Liver (tissue), 9 donors: ENCODE measurements around the gene PDXDC1. TPM values are rescaled to one million over a fixed set of nuclear protein-coding genes. Genes with fewer than 3 reads are reported as not detected.

Source experiments
- DNase-seq: peaks from one replicate; pipeline ENCODE4 v3.0.0-alpha.2; 2017; ENCODE audit warnings: low spot score
- H3K27ac ChIP-seq, 2 donors: one replicate each; pipeline ENCODE4 v1.7.0; 2013; ENCODE audit warnings: inconsistent platforms in 2 of 2, low read length in 2 of 2, control low read depth in 1 of 2, low read depth in 1 of 2, mild to moderate bottlenecking in 1 of 2
- H3K27me3 ChIP-seq, 4 donors: one replicate each; pipeline versions ENCODE4 v1.6.1 to v1.7.0; 2013; ENCODE audit warnings: low read length in 3 of 4, inconsistent platforms in 1 of 4, mild to moderate bottlenecking in 1 of 4, moderate library complexity in 1 of 4; ENCODE audit not compliant: control insufficient read depth in 4 of 4, insufficient read depth in 4 of 4
- H3K36me3 ChIP-seq, 4 donors: one replicate each; pipeline versions ENCODE4 v1.6.1 to v1.7.0; 2013; ENCODE audit warnings: low read length in 3 of 4, mild to moderate bottlenecking in 3 of 4, low read depth in 1 of 4, moderate library complexity in 1 of 4; ENCODE audit not compliant: control insufficient read depth in 4 of 4, insufficient read depth in 3 of 4
- H3K4me1 ChIP-seq, 4 donors: one replicate each; pipeline versions ENCODE4 v1.6.1 to v1.7.0; 2013; ENCODE audit warnings: low read length in 3 of 4, mild to moderate bottlenecking in 3 of 4, moderate library complexity in 1 of 4; ENCODE audit not compliant: control insufficient read depth in 4 of 4, insufficient read depth in 4 of 4
- H3K4me3 ChIP-seq, 3 donors: one replicate each; pipeline versions ENCODE4 v1.6.1 to v1.7.0; 2013; ENCODE audit warnings: low read length in 3 of 3, control low read depth in 1 of 3, low read depth in 1 of 3, mild to moderate bottlenecking in 1 of 3
- H3K9ac ChIP-seq, 2 donors: one replicate each; pipeline ENCODE4 v1.7.0; 2013; ENCODE audit warnings: low read length in 2 of 2, mild to moderate bottlenecking in 2 of 2, moderate library complexity in 2 of 2, control low read depth in 1 of 2, low read depth in 1 of 2
- H3K9me3 ChIP-seq, 4 donors: one replicate each; pipeline versions ENCODE4 v1.6.1 to v1.7.0; 2013; ENCODE audit warnings: low read length in 3 of 4; ENCODE audit not compliant: control insufficient read depth in 4 of 4
- EGR1 ChIP-seq, 2 donors: IDR thresholded peaks; 2 replicates each; pipeline ENCODE4 v1.6.1; 2016 to 2018; ENCODE audit warnings: antibody characterized with exemption in 2 of 2, low read depth in 2 of 2
- FOXA1 ChIP-seq: IDR thresholded peaks from 2 replicates; pipeline ENCODE4 v1.6.1; 2016; ENCODE audit warnings: antibody characterized with exemption
- FOXA2 ChIP-seq: IDR thresholded peaks from 2 replicates; pipeline ENCODE4 v1.6.1; 2016; ENCODE audit warnings: antibody characterized with exemption
- GABPA ChIP-seq, 2 donors: IDR thresholded peaks in 1 of 2; conservative IDR thresholded peaks in 1 of 2; 2 replicates each; pipeline ENCODE4 v1.6.1; 2016; ENCODE audit warnings: antibody characterized with exemption in 2 of 2, mild to moderate bottlenecking in 1 of 2, moderate library complexity in 1 of 2
- HNF4A ChIP-seq, 2 donors: conservative IDR thresholded peaks; 2 replicates each; pipeline ENCODE4 v1.6.1; 2016; ENCODE audit warnings: antibody characterized with exemption in 2 of 2, mild to moderate bottlenecking in 2 of 2
- HNF4G ChIP-seq: IDR thresholded peaks from 2 replicates; pipeline ENCODE4 v1.6.1; 2016; ENCODE audit warnings: antibody characterized with exemption
- JUND ChIP-seq, 2 donors: IDR thresholded peaks; 2 replicates each; pipeline ENCODE4 v1.6.1; 2016; ENCODE audit warnings: antibody characterized with exemption in 2 of 2
- NR2F2 ChIP-seq: IDR thresholded peaks from 2 replicates; pipeline ENCODE4 v1.6.1; 2016; ENCODE audit warnings: antibody characterized with exemption
- RAD21 ChIP-seq, 2 donors: IDR thresholded peaks; 2 replicates each; pipeline ENCODE4 v1.6.1; 2016; ENCODE audit warnings: antibody characterized with exemption in 2 of 2, mild to moderate bottlenecking in 2 of 2
- RXRA ChIP-seq, 2 donors: IDR thresholded peaks; 2 replicates each; pipeline ENCODE4 v1.6.1; 2017 to 2018; ENCODE audit warnings: antibody characterized with exemption in 2 of 2, mild to moderate bottlenecking in 1 of 2
- SP1 ChIP-seq: IDR thresholded peaks from 2 replicates; pipeline ENCODE4 v1.6.1; 2018; ENCODE audit warnings: antibody characterized with exemption, mild to moderate bottlenecking
- TAF1 ChIP-seq: conservative IDR thresholded peaks from 2 replicates; pipeline ENCODE4 v1.6.1; 2016; ENCODE audit warnings: antibody characterized with exemption, mild to moderate bottlenecking
- YY1 ChIP-seq: IDR thresholded peaks from 2 replicates; pipeline ENCODE4 v1.6.1; 2016; ENCODE audit warnings: antibody characterized with exemption, mild to moderate bottlenecking
- whole genome bisulfite sequencing: extraction: QIAGEN DNeasy Blood & Tissue Kit; methylation state at CpG from one replicate; pipeline ENCODE4 v1.1.7; 2013; 5-methylcytosine and 5-hydroxymethylcytosine counted together
- polyA plus RNA-seq, 2 donors: library from polyadenylated mRNA; stranded (reverse) in 1 of 2; unstranded in 1 of 2; fragments of 200-250 nt in 1 of 2; fragments of >200 nt in 1 of 2; fragmentation: Nextera tagmentation in 1 of 2; extraction: Ambion mirVana in 1 of 2; gene quantifications; one replicate each; pipeline versions ENCODE4 v1.2.1 to v1.2.3, GENCODE V29; 2013 to 2015
- total RNA-seq, 2 donors: library from RNA; depleted of rRNA; stranded (reverse); fragments of >200 nt; gene quantifications; one replicate each; pipeline ENCODE4 v1.2.3, GENCODE V29; 2014
- TF ChIP-seq, protein P1 (sequence below): fragments of 150-350 bp; IDR thresholded peaks from 2 replicates; pipeline ENCODE4 v1.5.1; 2017; ENCODE audit warnings: improper control_type of control experiment, low read depth, low read length; ENCODE audit not compliant: missing input control
- TF ChIP-seq, protein P2 (sequence below): IDR thresholded peaks from 2 replicates; pipeline ENCODE4 v1.6.1; 2016; ENCODE audit warnings: antibody characterized with exemption, mild to moderate bottlenecking
- TF ChIP-seq, protein P3 (sequence below): IDR thresholded peaks from 2 replicates; pipeline ENCODE4 v1.6.1; 2016; ENCODE audit warnings: antibody characterized with exemption
- TF ChIP-seq, protein P4 (sequence below): IDR thresholded peaks from 2 replicates; pipeline ENCODE4 v1.6.1; 2016; ENCODE audit warnings: antibody characterized with exemption
- TF ChIP-seq, protein P5 (sequence below): IDR thresholded peaks from 2 replicates; pipeline ENCODE4 v1.6.1; 2016; ENCODE audit warnings: antibody characterized with exemption
- donor health status: healthy.
- donor health status: healthy.
- donor health status: healthy.
- donor health status: healthy.
- donor health status: healthy.

Gene PDXDC1
- total and polyA plus RNA-seq, 4 donors: 44.7 to 165 (median 58.0) TPM

DNA sequence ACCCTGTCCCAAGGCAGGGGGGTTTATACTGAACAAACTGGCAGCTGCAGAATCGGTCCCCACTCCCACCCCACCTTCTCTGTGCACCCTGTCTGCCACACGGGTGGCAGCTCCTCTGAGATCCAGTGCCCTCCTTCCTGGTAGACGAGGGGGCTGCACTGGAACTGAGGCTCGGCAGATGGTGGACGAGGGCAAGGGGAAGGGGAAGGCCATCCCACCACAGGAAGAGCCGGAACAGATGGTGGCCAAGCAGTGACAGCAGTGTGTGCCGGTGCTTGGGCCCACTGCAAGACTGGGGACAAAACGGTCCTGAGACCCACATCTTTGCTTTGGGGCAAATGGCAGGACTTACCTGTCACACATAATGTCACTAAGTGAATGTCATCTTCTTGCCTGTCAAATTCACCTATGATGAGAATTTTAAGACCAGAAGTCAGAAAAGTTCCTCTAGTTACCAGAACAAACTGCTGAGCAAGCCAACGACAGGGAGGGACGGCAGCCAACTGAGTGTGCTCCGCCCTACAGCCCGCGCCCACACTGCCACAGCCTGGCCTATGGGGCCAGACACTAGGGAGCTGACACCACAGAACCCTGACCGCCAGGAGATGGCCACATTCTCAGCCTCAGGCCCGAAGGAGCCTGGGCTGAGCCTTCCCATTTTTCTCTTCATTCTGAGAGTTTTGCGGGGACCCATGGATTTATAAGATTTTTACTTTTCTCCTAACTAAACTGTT lies 66.6 kb downstream of the PDXDC1 start:
- DNase-seq: peak; percentile 77
- peaks cover 11 to 40% (median 35%) of the 10 kb centered on the region in 4 donors for H3K36me3 ChIP-seq
- no peaks in the 10 kb centered on the region for H3K9me3 ChIP-seq
- H3K4me1 ChIP-seq: peaks cover 4 to 29% (median 20%) of the 10 kb centered on the region in 4 donors
- TF ChIP-seq SP1 (no peak), EGR1 (IDR thresholded peaks at IDR 0.05; ENCODE audit: low read depth in 2 of 2) (no peak), RXRA (IDR thresholded peaks at IDR 0.05) (peak in 1 of 2 donors; percentile 42), FOXA1 (no peak), RAD21 (IDR thresholded peaks at IDR 0.05) (peak; percentile 59 to 66), YY1 (peak; percentile 42), HNF4G (no peak), JUND (IDR thresholded peaks at IDR 0.05) (no peak), NR2F2 (no peak), GABPA (IDR thresholded peaks at IDR 0.05 in 1 of 2, conservative IDR thresholded peaks at IDR 0.05 in 1 of 2) (no peak), TAF1 (no peak), FOXA2 (no peak), HNF4A (conservative IDR thresholded peaks at IDR 0.05) (peak in 1 of 2 donors; percentile 7)
- TF ChIP-seq, protein P1, sequence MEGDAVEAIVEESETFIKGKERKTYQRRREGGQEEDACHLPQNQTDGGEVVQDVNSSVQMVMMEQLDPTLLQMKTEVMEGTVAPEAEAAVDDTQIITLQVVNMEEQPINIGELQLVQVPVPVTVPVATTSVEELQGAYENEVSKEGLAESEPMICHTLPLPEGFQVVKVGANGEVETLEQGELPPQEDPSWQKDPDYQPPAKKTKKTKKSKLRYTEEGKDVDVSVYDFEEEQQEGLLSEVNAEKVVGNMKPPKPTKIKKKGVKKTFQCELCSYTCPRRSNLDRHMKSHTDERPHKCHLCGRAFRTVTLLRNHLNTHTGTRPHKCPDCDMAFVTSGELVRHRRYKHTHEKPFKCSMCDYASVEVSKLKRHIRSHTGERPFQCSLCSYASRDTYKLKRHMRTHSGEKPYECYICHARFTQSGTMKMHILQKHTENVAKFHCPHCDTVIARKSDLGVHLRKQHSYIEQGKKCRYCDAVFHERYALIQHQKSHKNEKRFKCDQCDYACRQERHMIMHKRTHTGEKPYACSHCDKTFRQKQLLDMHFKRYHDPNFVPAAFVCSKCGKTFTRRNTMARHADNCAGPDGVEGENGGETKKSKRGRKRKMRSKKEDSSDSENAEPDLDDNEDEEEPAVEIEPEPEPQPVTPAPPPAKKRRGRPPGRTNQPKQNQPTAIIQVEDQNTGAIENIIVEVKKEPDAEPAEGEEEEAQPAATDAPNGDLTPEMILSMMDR: peak; percentile 24
- TF ChIP-seq, protein P2, sequence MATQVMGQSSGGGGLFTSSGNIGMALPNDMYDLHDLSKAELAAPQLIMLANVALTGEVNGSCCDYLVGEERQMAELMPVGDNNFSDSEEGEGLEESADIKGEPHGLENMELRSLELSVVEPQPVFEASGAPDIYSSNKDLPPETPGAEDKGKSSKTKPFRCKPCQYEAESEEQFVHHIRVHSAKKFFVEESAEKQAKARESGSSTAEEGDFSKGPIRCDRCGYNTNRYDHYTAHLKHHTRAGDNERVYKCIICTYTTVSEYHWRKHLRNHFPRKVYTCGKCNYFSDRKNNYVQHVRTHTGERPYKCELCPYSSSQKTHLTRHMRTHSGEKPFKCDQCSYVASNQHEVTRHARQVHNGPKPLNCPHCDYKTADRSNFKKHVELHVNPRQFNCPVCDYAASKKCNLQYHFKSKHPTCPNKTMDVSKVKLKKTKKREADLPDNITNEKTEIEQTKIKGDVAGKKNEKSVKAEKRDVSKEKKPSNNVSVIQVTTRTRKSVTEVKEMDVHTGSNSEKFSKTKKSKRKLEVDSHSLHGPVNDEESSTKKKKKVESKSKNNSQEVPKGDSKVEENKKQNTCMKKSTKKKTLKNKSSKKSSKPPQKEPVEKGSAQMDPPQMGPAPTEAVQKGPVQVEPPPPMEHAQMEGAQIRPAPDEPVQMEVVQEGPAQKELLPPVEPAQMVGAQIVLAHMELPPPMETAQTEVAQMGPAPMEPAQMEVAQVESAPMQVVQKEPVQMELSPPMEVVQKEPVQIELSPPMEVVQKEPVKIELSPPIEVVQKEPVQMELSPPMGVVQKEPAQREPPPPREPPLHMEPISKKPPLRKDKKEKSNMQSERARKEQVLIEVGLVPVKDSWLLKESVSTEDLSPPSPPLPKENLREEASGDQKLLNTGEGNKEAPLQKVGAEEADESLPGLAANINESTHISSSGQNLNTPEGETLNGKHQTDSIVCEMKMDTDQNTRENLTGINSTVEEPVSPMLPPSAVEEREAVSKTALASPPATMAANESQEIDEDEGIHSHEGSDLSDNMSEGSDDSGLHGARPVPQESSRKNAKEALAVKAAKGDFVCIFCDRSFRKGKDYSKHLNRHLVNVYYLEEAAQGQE: no peak
- TF ChIP-seq, protein P3, sequence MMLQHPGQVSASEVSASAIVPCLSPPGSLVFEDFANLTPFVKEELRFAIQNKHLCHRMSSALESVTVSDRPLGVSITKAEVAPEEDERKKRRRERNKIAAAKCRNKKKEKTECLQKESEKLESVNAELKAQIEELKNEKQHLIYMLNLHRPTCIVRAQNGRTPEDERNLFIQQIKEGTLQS: no peak
- TF ChIP-seq, protein P4, sequence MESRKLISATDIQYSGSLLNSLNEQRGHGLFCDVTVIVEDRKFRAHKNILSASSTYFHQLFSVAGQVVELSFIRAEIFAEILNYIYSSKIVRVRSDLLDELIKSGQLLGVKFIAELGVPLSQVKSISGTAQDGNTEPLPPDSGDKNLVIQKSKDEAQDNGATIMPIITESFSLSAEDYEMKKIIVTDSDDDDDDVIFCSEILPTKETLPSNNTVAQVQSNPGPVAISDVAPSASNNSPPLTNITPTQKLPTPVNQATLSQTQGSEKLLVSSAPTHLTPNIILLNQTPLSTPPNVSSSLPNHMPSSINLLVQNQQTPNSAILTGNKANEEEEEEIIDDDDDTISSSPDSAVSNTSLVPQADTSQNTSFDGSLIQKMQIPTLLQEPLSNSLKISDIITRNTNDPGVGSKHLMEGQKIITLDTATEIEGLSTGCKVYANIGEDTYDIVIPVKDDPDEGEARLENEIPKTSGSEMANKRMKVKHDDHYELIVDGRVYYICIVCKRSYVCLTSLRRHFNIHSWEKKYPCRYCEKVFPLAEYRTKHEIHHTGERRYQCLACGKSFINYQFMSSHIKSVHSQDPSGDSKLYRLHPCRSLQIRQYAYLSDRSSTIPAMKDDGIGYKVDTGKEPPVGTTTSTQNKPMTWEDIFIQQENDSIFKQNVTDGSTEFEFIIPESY: no peak
- TF ChIP-seq, protein P5, sequence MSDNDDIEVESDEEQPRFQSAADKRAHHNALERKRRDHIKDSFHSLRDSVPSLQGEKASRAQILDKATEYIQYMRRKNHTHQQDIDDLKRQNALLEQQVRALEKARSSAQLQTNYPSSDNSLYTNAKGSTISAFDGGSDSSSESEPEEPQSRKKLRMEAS: peak; percentile 24
- no peak overlapping the region for H3K4me3 ChIP-seq
- H3K27ac ChIP-seq: peak overlapping the region; percentile 60 to 61
- 44% methylated on average over 16 of the region's 16 CpGs for WGBS
- H3K9ac ChIP-seq: no peak overlapping the region
- no peaks in the 10 kb centered on the region for H3K27me3 ChIP-seq
